HepG2 (cell line): ENCODE data around the gene TMEM187. TPM values are rescaled to one million over a fixed set of nuclear protein-coding genes. Genes with fewer than 3 reads are reported as not detected.

ENCODE experiments used
- CBX5 ChIP-seq: sonication (generic); formaldehyde crosslinking; IDR thresholded peaks from 2 replicates; pipeline ENCODE4 v1.4.0; 2020; ENCODE audit warnings: missing genetic modification reagents, borderline replicate concordance
- CHD2 ChIP-seq: IDR thresholded peaks from 2 replicates; pipeline ENCODE4 v1.6.1; 2011; ENCODE audit warnings: low read depth, low read length, improper control_type of control experiment
- HCFC1 ChIP-seq: fragments of 150-350 bp; IDR thresholded peaks from 2 replicates; pipeline ENCODE4 v1.6.1; 2014; ENCODE audit warnings: low read depth, low read length
- KLF13 ChIP-seq: sonication (generic); formaldehyde crosslinking; IDR thresholded peaks from 2 replicates; pipeline ENCODE4 v1.4.0; 2020; ENCODE audit warnings: mild to moderate bottlenecking, missing genetic modification reagents
- MXD1 ChIP-seq: sonication (generic); formaldehyde crosslinking; IDR thresholded peaks from 2 replicates; pipeline ENCODE4 v1.4.0; 2020; ENCODE audit warnings: mild to moderate bottlenecking, missing genetic modification reagents
- MXI1 ChIP-seq: IDR thresholded peaks from 3 replicates; pipeline ENCODE4 v1.6.1; 2012; ENCODE audit warnings: low read depth, low read length, inconsistent platforms, borderline replicate concordance
- POLR2G ChIP-seq: fragments of 200-400 bp; formaldehyde crosslinking; IDR thresholded peaks from 2 replicates; pipeline ENCODE4 v1.6.1; 2018; ENCODE audit warnings: mild to moderate bottlenecking, low read depth, low read length, moderate library complexity
- RELA ChIP-seq: sonication (generic); formaldehyde crosslinking; IDR thresholded peaks from 2 replicates; pipeline ENCODE4 v1.4.0; 2020; ENCODE audit warnings: missing genetic modification reagents
- SCMH1 ChIP-seq: sonication (generic); formaldehyde crosslinking; IDR thresholded peaks from 2 replicates; pipeline ENCODE4 v1.9.0; 2021; ENCODE audit warnings: missing genetic modification reagents, mild to moderate bottlenecking, borderline replicate concordance
- SOX5 ChIP-seq: IDR thresholded peaks from 2 replicates; pipeline ENCODE4 v1.6.1; 2016; ENCODE audit warnings: borderline replicate concordance
- TBP ChIP-seq: sonication (generic); formaldehyde crosslinking; IDR thresholded peaks from 2 replicates; pipeline ENCODE4 v1.5.0; 2020; ENCODE audit warnings: missing genetic modification reagents
- U2AF1 ChIP-seq: fragments of 200-400 bp; formaldehyde crosslinking; optimal IDR thresholded peaks from 2 replicates; pipeline ENCODE3; 2017; ENCODE audit warnings: mild to moderate bottlenecking, low read depth, low read length
- ZBTB3 ChIP-seq: sonication (generic); formaldehyde crosslinking; IDR thresholded peaks from 2 replicates; pipeline ENCODE4 v1.4.0; 2020; ENCODE audit warnings: low read depth, mild to moderate bottlenecking, moderate library complexity, missing genetic modification reagents, borderline replicate concordance
- ZIK1 ChIP-seq: sonication (generic); formaldehyde crosslinking; IDR thresholded peaks from 2 replicates; pipeline ENCODE4 v1.5.0; 2020; ENCODE audit warnings: mild to moderate bottlenecking, low read depth, missing genetic modification reagents, borderline replicate concordance
- ZNF549 ChIP-seq: sonication (generic); formaldehyde crosslinking; IDR thresholded peaks from 2 replicates; pipeline ENCODE4 v1.5.0; 2020; ENCODE audit warnings: missing genetic modification reagents
- ZNF841 ChIP-seq: sonication (generic); formaldehyde crosslinking; IDR thresholded peaks from 2 replicates; pipeline ENCODE4 v1.8.1; 2023; ENCODE audit warnings: missing genetic modification reagents, borderline replicate concordance
- ZNF878 ChIP-seq: sonication (generic); formaldehyde crosslinking; IDR thresholded peaks from 2 replicates; pipeline ENCODE4 v1.8.1; 2023; ENCODE audit warnings: mild to moderate bottlenecking, missing genetic modification reagents, moderate library complexity
- polyA plus RNA-seq, 8 experiments: library from polyadenylated mRNA; depleted of rRNA in 3 of 8; stranded (reverse) in 7 of 8; unstranded in 1 of 8; fragments of >200 nt; fragmentation: Illumina TruSeq in 4 of 8; extraction: Trizol in 4 of 8; gene quantifications; 2 replicates each; pipeline versions ENCODE4 v1.2.1 to v1.2.3, GENCODE V29; 2011 to 2016; ENCODE audit warnings: low read depth in 4 of 8, missing spikeins in 1 of 8, mixed read lengths in 1 of 8; ENCODE audit not compliant: insufficient read depth in 1 of 8
- total RNA-seq, 5 experiments: library from RNA; depleted of rRNA; stranded (reverse); fragments of >200 nt; fragmentation: Illumina TruSeq; extraction: Trizol; gene quantifications; 2 replicates each; pipeline ENCODE4 v1.2.3, GENCODE V29; 2016; ENCODE audit warnings: low read depth in 1 of 5
- TF ChIP-seq, protein P1 (sequence below): sonication (generic); formaldehyde crosslinking; IDR thresholded peaks from 2 replicates; pipeline ENCODE4 v1.4.0; 2020; ENCODE audit warnings: missing genetic modification reagents, mild to moderate bottlenecking, borderline replicate concordance
- TF ChIP-seq, protein P2 (sequence below): sonication (generic); formaldehyde crosslinking; IDR thresholded peaks from 2 replicates; pipeline ENCODE4 v1.4.0; 2020; ENCODE audit warnings: mild to moderate bottlenecking, missing genetic modification reagents
- TF ChIP-seq, protein P3 (sequence below): sonication (generic); formaldehyde crosslinking; IDR thresholded peaks from 2 replicates; pipeline ENCODE4 v1.5.0; 2020; ENCODE audit warnings: missing genetic modification reagents
- TF ChIP-seq, protein P4 (sequence below): sonication (generic); formaldehyde crosslinking; IDR thresholded peaks from 2 replicates; pipeline ENCODE4 v1.5.0; 2020; ENCODE audit warnings: mild to moderate bottlenecking, missing genetic modification reagents, borderline replicate concordance

The TMEM187 gene
- total and polyA plus RNA-seq, 2 of the 13 experiments (the other 11 are each of a cell fraction or from before 2014, with no cell fraction given), result 2.2 to 6.2 TPM

DNA sequence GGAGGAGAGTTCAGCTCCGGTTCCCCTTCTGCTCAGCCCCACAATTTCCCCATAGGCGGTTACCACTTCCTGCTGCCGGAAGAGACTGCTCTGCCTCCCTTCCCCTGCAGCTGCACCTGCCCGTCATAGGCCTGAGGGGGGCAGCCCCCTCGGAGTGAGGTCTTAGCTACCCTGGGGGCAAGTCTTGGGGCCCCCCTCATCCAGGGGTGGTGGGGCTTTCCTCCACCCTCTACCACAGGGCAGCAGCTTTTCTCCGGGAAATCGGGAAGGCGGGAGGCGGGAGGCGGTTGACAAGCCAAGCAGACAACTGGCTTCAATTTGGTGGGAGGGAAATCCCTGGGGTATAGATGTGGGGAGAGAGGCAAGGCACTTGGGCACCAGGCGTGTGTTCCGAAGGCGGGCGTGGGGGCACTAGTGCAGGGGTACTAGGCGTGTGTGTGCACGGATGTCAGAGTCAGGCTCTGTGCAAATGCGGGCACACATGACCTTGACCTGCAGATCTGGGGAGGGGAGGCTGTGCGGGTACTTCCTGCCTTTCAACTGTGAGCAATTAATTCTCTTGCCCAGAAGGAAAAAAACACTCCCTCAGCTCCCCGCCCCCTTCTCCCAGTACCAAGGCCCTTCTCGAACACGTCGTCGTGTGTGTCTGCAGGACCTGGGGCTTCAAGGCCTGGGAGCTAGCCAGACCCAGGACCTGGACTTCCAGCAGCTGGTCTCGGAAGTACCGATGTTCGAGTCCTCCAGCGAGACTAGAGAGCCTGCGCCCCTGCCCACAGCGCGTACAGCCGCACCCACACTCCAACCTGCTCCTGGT is 45.5 kb upstream of the TMEM187 start (continued):
- no peak for TF ChIP-seq ZIK1 (CRISPR knock-in tag)
- TF ChIP-seq HCFC1, result no peak
- no peak for TF ChIP-seq ZBTB3 (CRISPR knock-in tag)
- no peak for TF ChIP-seq ZNF841 (CRISPR knock-in tag)
- no peak for TF ChIP-seq CBX5 (CRISPR knock-in tag)
- TF ChIP-seq ZNF549, result no peak
- TF ChIP-seq, protein P1, sequence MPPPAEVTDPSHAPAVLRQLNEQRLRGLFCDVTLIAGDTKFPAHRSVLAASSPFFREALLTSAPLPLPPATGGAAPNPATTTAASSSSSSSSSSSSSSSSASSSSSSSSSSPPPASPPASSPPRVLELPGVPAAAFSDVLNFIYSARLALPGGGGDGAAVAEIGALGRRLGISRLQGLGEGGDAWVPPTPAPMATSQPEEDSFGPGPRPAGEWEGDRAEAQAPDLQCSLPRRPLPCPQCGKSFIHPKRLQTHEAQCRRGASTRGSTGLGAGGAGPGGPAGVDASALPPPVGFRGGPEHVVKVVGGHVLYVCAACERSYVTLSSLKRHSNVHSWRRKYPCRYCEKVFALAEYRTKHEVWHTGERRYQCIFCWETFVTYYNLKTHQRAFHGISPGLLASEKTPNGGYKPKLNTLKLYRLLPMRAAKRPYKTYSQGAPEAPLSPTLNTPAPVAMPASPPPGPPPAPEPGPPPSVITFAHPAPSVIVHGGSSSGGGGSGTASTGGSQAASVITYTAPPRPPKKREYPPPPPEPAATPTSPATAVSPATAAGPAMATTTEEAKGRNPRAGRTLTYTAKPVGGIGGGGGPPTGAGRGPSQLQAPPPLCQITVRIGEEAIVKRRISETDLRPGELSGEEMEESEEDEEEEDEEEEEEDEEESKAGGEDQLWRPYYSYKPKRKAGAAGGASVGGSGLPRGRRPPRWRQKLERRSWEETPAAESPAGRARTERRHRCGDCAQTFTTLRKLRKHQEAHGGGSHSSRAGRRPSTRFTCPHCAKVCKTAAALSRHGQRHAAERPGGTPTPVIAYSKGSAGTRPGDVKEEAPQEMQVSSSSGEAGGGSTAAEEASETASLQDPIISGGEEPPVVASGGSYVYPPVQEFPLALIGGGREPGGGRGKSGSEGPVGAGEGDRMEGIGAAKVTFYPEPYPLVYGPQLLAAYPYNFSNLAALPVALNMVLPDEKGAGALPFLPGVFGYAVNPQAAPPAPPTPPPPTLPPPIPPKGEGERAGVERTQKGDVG (CRISPR knock-in tag), result no peak
- TF ChIP-seq RELA (CRISPR knock-in tag), result no peak
- TF ChIP-seq U2AF1, result no peak
- TF ChIP-seq, protein P2, sequence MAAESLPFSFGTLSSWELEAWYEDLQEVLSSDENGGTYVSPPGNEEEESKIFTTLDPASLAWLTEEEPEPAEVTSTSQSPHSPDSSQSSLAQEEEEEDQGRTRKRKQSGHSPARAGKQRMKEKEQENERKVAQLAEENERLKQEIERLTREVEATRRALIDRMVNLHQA (CRISPR knock-in tag), result no peak
- TF ChIP-seq, protein P3, sequence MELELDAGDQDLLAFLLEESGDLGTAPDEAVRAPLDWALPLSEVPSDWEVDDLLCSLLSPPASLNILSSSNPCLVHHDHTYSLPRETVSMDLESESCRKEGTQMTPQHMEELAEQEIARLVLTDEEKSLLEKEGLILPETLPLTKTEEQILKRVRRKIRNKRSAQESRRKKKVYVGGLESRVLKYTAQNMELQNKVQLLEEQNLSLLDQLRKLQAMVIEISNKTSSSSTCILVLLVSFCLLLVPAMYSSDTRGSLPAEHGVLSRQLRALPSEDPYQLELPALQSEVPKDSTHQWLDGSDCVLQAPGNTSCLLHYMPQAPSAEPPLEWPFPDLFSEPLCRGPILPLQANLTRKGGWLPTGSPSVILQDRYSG (CRISPR knock-in tag), result no peak
- TF ChIP-seq MXI1, result no peak
- TF ChIP-seq SCMH1 (CRISPR knock-in tag), result no peak
- no peak for TF ChIP-seq MXD1 (CRISPR knock-in tag)
- no peak for TF ChIP-seq KLF13 (CRISPR knock-in tag)
- no peak for TF ChIP-seq TBP (CRISPR knock-in tag)
- TF ChIP-seq SOX5, result peak; percentile 21; the same call in 1 of the 2 replicates
- peak; percentile 70 for TF ChIP-seq POLR2G
- TF ChIP-seq, protein P4, sequence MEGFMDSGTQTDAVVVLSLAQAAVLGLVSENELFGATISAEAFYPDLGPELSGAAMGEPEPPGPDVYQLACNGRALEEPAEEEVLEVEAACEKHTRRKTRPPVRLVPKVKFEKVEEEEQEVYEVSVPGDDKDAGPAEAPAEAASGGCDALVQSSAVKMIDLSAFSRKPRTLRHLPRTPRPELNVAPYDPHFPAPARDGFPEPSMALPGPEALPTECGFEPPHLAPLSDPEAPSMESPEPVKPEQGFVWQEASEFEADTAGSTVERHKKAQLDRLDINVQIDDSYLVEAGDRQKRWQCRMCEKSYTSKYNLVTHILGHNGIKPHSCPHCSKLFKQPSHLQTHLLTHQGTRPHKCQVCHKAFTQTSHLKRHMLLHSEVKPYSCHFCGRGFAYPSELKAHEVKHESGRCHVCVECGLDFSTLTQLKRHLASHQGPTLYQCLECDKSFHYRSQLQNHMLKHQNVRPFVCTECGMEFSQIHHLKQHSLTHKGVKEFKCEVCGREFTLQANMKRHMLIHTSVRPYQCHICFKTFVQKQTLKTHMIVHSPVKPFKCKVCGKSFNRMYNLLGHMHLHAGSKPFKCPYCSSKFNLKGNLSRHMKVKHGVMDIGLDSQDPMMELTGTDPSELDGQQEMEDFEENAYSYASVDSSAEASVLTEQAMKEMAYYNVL (CRISPR knock-in tag), result no peak
- TF ChIP-seq ZNF878 (CRISPR knock-in tag), result no peak
- TF ChIP-seq CHD2, result no peak
